Measurements from ENCODE around the gene TLR9.

The TLR9 gene

GRCh38 chr3:52240059-52240885 lies 14.8 kb upstream of the TLR9 start:
- ChIA-PET CTCF (interaction anchor here (0.6 to 1.4 kb wide), 2 partner anchors 9 to 94 kb away, joined by 3 to 8 read pairs; no protein-coding TSS in a partner anchor), POLR2A (interaction anchor here (0.9 to 4.0 kb wide), 9 partner anchors 8 to 99 kb away, joined by 3 to 36 read pairs (median 5); partner anchors contain the start of genes GLYCTK, POC1A and WDR82)
- no peak for DNase-seq (ENCODE audit: extremely low spot score)
- TF ChIP-seq ZNF384 (IDR thresholded peaks at IDR 0.05) (no peak), L3MBTL2 (conservative IDR thresholded peaks at IDR 0.05) (no peak), SP1 (IDR thresholded peaks at IDR 0.05) (no peak), LEF1 (IDR thresholded peaks at IDR 0.05; ENCODE audit: borderline replicate concordance) (no peak), ELF4 (IDR thresholded peaks at IDR 0.05) (no peak), PKNOX1 (IDR thresholded peaks at IDR 0.05) (no peak), BHLHE40 (IDR thresholded peaks at IDR 0.05; ENCODE audit: borderline replicate concordance) (no peak), TARDBP (IDR thresholded peaks at IDR 0.05) (no peak), SUZ12 (IDR thresholded peaks at IDR 0.05) (no peak), NFRKB (IDR thresholded peaks at IDR 0.05) (no peak)

- POLR2A ChIA-PET = interaction anchor here (0.9 to 4.0 kb wide), 9 partner anchors 10 to 49 kb away, joined by 3 to 36 read pairs (median 3); partner anchors contain the start of genes GLYCTK, TLR9 and WDR82
- CTCF ChIA-PET = interaction anchor here (1.2 kb wide), 1 partner anchor 19 kb away, joined by 5 read pairs; no protein-coding TSS in a partner anchor
- peak; percentile 96 for DNase-seq (ENCODE audit: extremely low spot score)
- TF ChIP-seq CTBP1 (IDR thresholded peaks at IDR 0.05; ENCODE audit: borderline replicate concordance) = no peak
- peak; percentile 37; the same call in 1 of the 2 replicates for TF ChIP-seq FOXM1 (IDR thresholded peaks at IDR 0.05; ENCODE audit: borderline replicate concordance)
- TF ChIP-seq LEF1 (IDR thresholded peaks at IDR 0.05; ENCODE audit: borderline replicate concordance) = 0 out of 2 replicates have a peak, but pooled peaks have one; percentile 53
- peak; percentile 14; the same call in 1 of the 2 replicates for TF ChIP-seq L3MBTL2 (conservative IDR thresholded peaks at IDR 0.05)
These were observed 13.6 kb upstream of the TLR9 start, which contains the start of gene TWF2 for GRCh38 chr3:52238761-52239701. Gene TWF2, minus strand, starts transcription at chr3:52239158. Its CDS starts 142 bp downstream, at chr3:52239016.

- CTCF ChIA-PET = interaction anchor here (1.2 to 2.1 kb wide), 2 partner anchors 18 kb away, joined by 5 to 9 read pairs; no protein-coding TSS in a partner anchor
- POLR2A ChIA-PET = interaction anchor here (0.9 to 4.0 kb wide), 9 partner anchors 11 to 49 kb away, joined by 3 to 36 read pairs (median 3); partner anchors contain the start of genes GLYCTK, TLR9 and WDR82
- DNase-seq (ENCODE audit: extremely low spot score) = no peak
- no peak for TF ChIP-seq FOXM1 (IDR thresholded peaks at IDR 0.05; ENCODE audit: borderline replicate concordance)
- TF ChIP-seq ELF4 (IDR thresholded peaks at IDR 0.05) = no peak
- no peak for TF ChIP-seq SUZ12 (IDR thresholded peaks at IDR 0.05)
- TF ChIP-seq L3MBTL2 (conservative IDR thresholded peaks at IDR 0.05) = no peak
- TF ChIP-seq HDGF (IDR thresholded peaks at IDR 0.05; ENCODE audit: borderline replicate concordance) = no peak
- TF ChIP-seq CTBP1 (IDR thresholded peaks at IDR 0.05; ENCODE audit: borderline replicate concordance) = no peak
- TF ChIP-seq LEF1 (IDR thresholded peaks at IDR 0.05; ENCODE audit: borderline replicate concordance) = no peak
- no peak for TF ChIP-seq ZNF384 (IDR thresholded peaks at IDR 0.05)
- no peak for TF ChIP-seq ARNT (IDR thresholded peaks at IDR 0.05)
- TF ChIP-seq TARDBP (IDR thresholded peaks at IDR 0.05) = no peak
- TF ChIP-seq BHLHE40 (IDR thresholded peaks at IDR 0.05; ENCODE audit: borderline replicate concordance) = no peak
- no peak for TF ChIP-seq NFRKB (IDR thresholded peaks at IDR 0.05)
- TF ChIP-seq PKNOX1 (IDR thresholded peaks at IDR 0.05) = no peak
- no peak for TF ChIP-seq FOXK2 (IDR thresholded peaks at IDR 0.05)
These were observed 12.8 kb upstream of the TLR9 start for GRCh38 chr3:52238193-52238760.

- ChIA-PET POLR2A (interaction anchor here (0.9 to 4.0 kb wide), 2 partner anchors 35 to 40 kb away, joined by 3 to 36 read pairs; partner anchors contain the start of gene WDR82), CTCF (interaction anchor here (0.6 to 2.1 kb wide), 3 partner anchors 17 to 52 kb away, joined by 3 to 9 read pairs (median 3); no protein-coding TSS in a partner anchor)
- TF ChIP-seq BHLHE40 (IDR thresholded peaks at IDR 0.05; ENCODE audit: borderline replicate concordance) (no peak), SUZ12 (IDR thresholded peaks at IDR 0.05) (no peak), FOXA1 (IDR thresholded peaks at IDR 0.05) (no peak)
- DNase-seq (ENCODE audit: extremely low spot score) = no peak
These were observed 12.3 kb upstream of the TLR9 start for GRCh38 chr3:52237657-52238172.

- CTCF ChIA-PET = interaction anchor here (0.6 to 2.1 kb wide), 4 partner anchors 17 to 102 kb away, joined by 3 to 9 read pairs (median 4); no protein-coding TSS in a partner anchor
- POLR2A ChIA-PET = interaction anchor here (4.0 kb wide), 1 partner anchor 41 kb away, joined by 36 read pairs; the partner anchor contains the start of gene WDR82
- no peak for DNase-seq (ENCODE audit: extremely low spot score)
- TF ChIP-seq HDGF (IDR thresholded peaks at IDR 0.05; ENCODE audit: borderline replicate concordance) = no peak
These were observed 11.7 kb upstream of the TLR9 start for GRCh38 chr3:52237006-52237656.

Data from HEK293T (cell line).